H1 (cell line): ENCODE measurements around the gene KLRB1.

ENCODE experiments used
- ASH2L ChIP-seq: fragments of 200-600, 300-600 bp; sonication (generic); IDR thresholded peaks from one replicate; pipeline ENCODE4 v1.7.1; 2017; ENCODE audit warnings: low read length
- BCL11A ChIP-seq, 2 experiments: IDR thresholded peaks; one replicate each; pipeline ENCODE4 v1.6.1; 2011; ENCODE audit warnings: low read depth in 2 of 2, low read length in 2 of 2, mild to moderate bottlenecking in 2 of 2
- EGR1 ChIP-seq: IDR thresholded peaks from 2 replicates; pipeline ENCODE4 v1.6.1; 2011; ENCODE audit warnings: low read depth, low read length, borderline replicate concordance
- EZH2 ChIP-seq: fragments of 200-600 bp; sonication (generic); IDR thresholded peaks from 2 replicates; pipeline ENCODE4 v1.7.1; 2012; ENCODE audit warnings: low read depth, mild to moderate bottlenecking, moderate library complexity, low read length, inconsistent platforms; ENCODE audit not compliant: severe bottlenecking
- JUN ChIP-seq: IDR thresholded peaks from 2 replicates; pipeline ENCODE4 v1.6.1; 2011; ENCODE audit warnings: low read depth, mild to moderate bottlenecking, improper control_type of control experiment, low read length
- POLR2A ChIP-seq, 2 experiments: IDR thresholded peaks; 1 replicate in 1 of 2; 2 replicates in 1 of 2; pipeline ENCODE4 v1.6.1; 2011; ENCODE audit warnings: low read depth in 2 of 2, low read length in 2 of 2, mild to moderate bottlenecking in 2 of 2; ENCODE audit errors: control extremely low read depth in 1 of 2
- RAD21 ChIP-seq, 2 experiments: IDR thresholded peaks in 1 of 2; conservative IDR thresholded peaks in 1 of 2; 2 replicates each; pipeline ENCODE4 v1.6.1; 2011; ENCODE audit warnings: low read depth in 2 of 2, low read length in 2 of 2, improper control_type of control experiment in 1 of 2, inconsistent platforms in 1 of 2, mild to moderate bottlenecking in 1 of 2, moderate library complexity in 1 of 2
- RNF2 ChIP-seq: fragments of 200-900, 300-1000 bp; sonication (generic); IDR thresholded peaks from 2 replicates; pipeline ENCODE4 v1.7.1; 2016; ENCODE audit warnings: borderline replicate concordance, low read depth, mild to moderate bottlenecking, antibody characterized with exemption, low read length; ENCODE audit not compliant: poor library complexity, severe bottlenecking; ENCODE audit errors: missing control alignments
- SIN3A ChIP-seq, 2 experiments: IDR thresholded peaks in 1 of 2; conservative IDR thresholded peaks in 1 of 2; 2 replicates each; pipeline ENCODE4 v1.6.1; 2011 to 2012; ENCODE audit warnings: low read length in 2 of 2, improper control_type of control experiment in 1 of 2, low read depth in 1 of 2, mild to moderate bottlenecking in 1 of 2
- TEAD4 ChIP-seq: IDR thresholded peaks from 2 replicates; pipeline ENCODE4 v1.6.1; 2012; ENCODE audit warnings: low read depth, low read length, inconsistent platforms, mixed read lengths
- TF ChIP-seq, protein P1 (sequence below): IDR thresholded peaks from 2 replicates; pipeline ENCODE4 v1.6.1; 2011; ENCODE audit warnings: low read depth, mild to moderate bottlenecking, low read length; ENCODE audit not compliant: insufficient read depth
- TF ChIP-seq, protein P2 (sequence below): IDR thresholded peaks from 2 replicates; pipeline ENCODE4 v1.6.1; 2012; ENCODE audit warnings: inconsistent platforms
- TF ChIP-seq, protein P3 (sequence below), 3 experiments: IDR thresholded peaks; 1 replicate in 2 of 3; 2 replicates in 1 of 3; pipeline versions ENCODE4 v1.5.1 to v1.6.1; 2011; ENCODE audit warnings: low read length in 3 of 3, mild to moderate bottlenecking in 3 of 3, inconsistent platforms in 2 of 3, low read depth in 1 of 3, moderate library complexity in 1 of 3; ENCODE audit not compliant: insufficient read depth in 1 of 3; ENCODE audit errors: control extremely low read depth in 1 of 3

- TF ChIP-seq BCL11A (IDR thresholded peaks at IDR 0.05; ENCODE audit: low read depth in 2 of 2, low read length in 2 of 2) (no peak), JUN (no peak), TEAD4 (no peak), POLR2A (IDR thresholded peaks at IDR 0.05; ENCODE audit: control extremely low read depth in 1 of 2, low read depth in 2 of 2, low read length in 2 of 2) (no peak), SIN3A (conservative IDR thresholded peaks at IDR 0.05 in 1 of 2, IDR thresholded peaks at IDR 0.05 in 1 of 2; ENCODE audit: low read depth in 1 of 2, low read length in 2 of 2) (no peak), EZH2 (no peak), ASH2L (no peak), EGR1 (no peak), RNF2 (no peak), RAD21 (IDR thresholded peaks at IDR 0.05 in 1 of 2, conservative IDR thresholded peaks at IDR 0.05 in 1 of 2; ENCODE audit: low read depth in 2 of 2, low read length in 2 of 2) (no peak)
- TF ChIP-seq, protein P1, sequence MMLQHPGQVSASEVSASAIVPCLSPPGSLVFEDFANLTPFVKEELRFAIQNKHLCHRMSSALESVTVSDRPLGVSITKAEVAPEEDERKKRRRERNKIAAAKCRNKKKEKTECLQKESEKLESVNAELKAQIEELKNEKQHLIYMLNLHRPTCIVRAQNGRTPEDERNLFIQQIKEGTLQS: no peak
- TF ChIP-seq, protein P2, sequence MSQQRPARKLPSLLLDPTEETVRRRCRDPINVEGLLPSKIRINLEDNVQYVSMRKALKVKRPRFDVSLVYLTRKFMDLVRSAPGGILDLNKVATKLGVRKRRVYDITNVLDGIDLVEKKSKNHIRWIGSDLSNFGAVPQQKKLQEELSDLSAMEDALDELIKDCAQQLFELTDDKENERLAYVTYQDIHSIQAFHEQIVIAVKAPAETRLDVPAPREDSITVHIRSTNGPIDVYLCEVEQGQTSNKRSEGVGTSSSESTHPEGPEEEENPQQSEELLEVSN: no peak
- TF ChIP-seq, protein P3, sequence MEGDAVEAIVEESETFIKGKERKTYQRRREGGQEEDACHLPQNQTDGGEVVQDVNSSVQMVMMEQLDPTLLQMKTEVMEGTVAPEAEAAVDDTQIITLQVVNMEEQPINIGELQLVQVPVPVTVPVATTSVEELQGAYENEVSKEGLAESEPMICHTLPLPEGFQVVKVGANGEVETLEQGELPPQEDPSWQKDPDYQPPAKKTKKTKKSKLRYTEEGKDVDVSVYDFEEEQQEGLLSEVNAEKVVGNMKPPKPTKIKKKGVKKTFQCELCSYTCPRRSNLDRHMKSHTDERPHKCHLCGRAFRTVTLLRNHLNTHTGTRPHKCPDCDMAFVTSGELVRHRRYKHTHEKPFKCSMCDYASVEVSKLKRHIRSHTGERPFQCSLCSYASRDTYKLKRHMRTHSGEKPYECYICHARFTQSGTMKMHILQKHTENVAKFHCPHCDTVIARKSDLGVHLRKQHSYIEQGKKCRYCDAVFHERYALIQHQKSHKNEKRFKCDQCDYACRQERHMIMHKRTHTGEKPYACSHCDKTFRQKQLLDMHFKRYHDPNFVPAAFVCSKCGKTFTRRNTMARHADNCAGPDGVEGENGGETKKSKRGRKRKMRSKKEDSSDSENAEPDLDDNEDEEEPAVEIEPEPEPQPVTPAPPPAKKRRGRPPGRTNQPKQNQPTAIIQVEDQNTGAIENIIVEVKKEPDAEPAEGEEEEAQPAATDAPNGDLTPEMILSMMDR (IDR thresholded peaks at IDR 0.05; ENCODE audit: control extremely low read depth in 1 of 3, insufficient read depth in 1 of 3, low read depth in 1 of 3, low read length in 3 of 3): no peak
Measured at GRCh38 chr12:9605483-9605882, 2.2 kb downstream of the KLRB1 start.
